GM18951 (cell line): Measurements from ENCODE around the gene ACOT12.

Experiments used
- POLR2A ChIP-seq: IDR thresholded peaks from 4 replicates; pipeline ENCODE4 v1.6.1; 2011; ENCODE audit warnings: mild to moderate bottlenecking; ENCODE audit not compliant: insufficient read length, insufficient read depth; ENCODE audit errors: extremely low read depth
- in situ Hi-C: fragments of 300-500 bp; cut with MboI; formaldehyde crosslinking; loops from one replicate; pipeline ENCODE4 v1.12.0; 2022; ENCODE audit warnings: low sequenced_read_pairs, mixed read lengths, inconsistent platforms; ENCODE audit not compliant: unreplicated experiment

Gene ACOT12

DNA sequence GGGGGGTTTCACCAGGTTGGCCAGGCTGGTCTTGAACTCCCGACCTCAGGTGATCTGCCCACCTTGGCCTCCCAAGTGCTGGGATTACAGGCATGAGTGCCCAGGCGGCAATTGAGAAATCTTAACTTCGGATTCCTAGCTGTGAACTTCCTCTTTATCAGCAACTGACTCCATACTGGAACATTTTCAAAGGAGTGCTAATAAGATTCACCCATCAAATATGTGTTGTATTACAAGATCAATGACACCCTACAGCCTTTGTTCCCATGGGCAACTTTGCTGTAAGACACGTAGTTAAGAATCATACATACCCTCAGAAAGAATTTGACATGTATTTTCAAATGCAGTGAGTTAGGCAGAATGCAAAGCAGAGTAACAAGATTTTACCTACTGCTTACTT, 23.1 kb upstream of the ACOT12 start:
- in situ Hi-C loops: no loop called here
- no peak for TF ChIP-seq POLR2A

GRCh38 chr5:81409896-81410295, 16.0 kb upstream of the ACOT12 start:
- no peak for TF ChIP-seq POLR2A
- in situ Hi-C loops: loop anchor here (10.0 kb wide), 1 partner anchor 565 kb away; the partner anchor contains the start of gene ATG10

- in situ Hi-C loops: loop anchor here (10.0 kb wide), 1 partner anchor 565 kb away; the partner anchor contains the start of gene ATG10
- TF ChIP-seq POLR2A: no peak
These were observed 15.4 kb upstream of the ACOT12 start for GRCh38 chr5:81409361-81409760.

DNA sequence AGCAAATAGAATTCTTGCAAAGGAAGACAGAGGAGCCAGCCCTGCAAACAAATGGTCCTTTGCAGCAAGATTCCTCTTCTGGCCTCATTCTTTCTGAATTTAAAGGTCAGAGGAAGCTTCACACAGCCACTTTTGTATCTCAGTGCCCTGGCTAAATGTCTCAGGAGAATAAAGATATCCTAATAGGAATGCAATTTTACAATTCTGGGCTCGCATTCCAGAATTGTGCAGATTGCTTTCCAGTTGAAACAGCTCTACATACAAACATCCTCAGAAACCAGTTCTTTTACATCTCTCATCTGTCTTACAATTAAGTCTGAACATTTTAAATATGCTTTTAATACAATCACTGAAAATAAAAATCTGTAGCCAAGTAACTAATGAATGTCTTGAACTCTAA, 14.6 kb upstream of the ACOT12 start:
- in situ Hi-C loops: loop anchor here (10.0 kb wide), 1 partner anchor 566 kb away; the partner anchor contains the start of gene ATG10
- TF ChIP-seq POLR2A: no peak

- in situ Hi-C loops: loop anchor here (10.0 kb wide), 1 partner anchor 567 kb away; the partner anchor contains the start of gene ATG10
These were observed 13.9 kb upstream of the ACOT12 start for GRCh38 chr5:81407811-81408210.

DNA sequence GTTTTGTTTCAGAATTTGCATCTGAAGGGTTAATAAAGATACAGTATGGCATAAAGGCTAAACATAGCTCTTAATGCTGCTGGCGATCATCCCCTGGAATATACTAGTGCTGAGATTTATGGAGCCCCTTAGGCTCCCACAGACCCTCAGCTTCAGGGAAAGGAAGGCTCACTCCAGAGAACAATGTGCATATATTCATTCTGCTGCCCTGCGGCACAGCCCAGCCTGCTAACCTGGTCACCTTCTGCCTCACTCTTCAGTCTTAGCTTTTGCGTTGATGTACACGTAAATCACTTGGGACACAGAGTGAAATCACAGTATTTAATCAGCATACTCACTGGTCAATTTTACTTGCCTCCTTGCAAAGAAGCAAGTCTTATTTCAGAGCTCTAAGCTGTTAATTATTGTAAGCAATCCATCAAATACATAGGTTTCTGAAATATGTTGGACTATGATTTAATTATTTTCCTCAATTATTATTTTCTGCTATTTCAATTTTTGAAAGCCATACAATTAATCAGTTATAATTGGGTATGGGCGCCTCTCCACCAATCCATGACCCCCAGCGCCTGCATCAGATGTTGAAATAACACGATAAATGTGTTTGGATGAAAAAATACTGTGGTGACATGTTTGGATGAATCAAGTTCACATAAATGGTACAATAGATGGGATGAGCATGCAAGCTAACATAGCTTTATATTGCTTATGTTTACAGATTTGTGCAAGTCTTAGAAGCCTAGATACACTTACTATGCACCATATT, 11.4 kb upstream of the ACOT12 start:
- TF ChIP-seq POLR2A: no peak
- in situ Hi-C loops: loop anchor here (10.0 kb wide), 1 partner anchor 569 kb away; the partner anchor contains the start of gene ATG10

GRCh38 chr5:81402192-81402930, 8.4 kb upstream of the ACOT12 start:
- in situ Hi-C loops: loop anchor here (10.0 kb wide), 1 partner anchor 572 kb away; the partner anchor contains the start of gene ATG10
- no peak for TF ChIP-seq POLR2A

DNA sequence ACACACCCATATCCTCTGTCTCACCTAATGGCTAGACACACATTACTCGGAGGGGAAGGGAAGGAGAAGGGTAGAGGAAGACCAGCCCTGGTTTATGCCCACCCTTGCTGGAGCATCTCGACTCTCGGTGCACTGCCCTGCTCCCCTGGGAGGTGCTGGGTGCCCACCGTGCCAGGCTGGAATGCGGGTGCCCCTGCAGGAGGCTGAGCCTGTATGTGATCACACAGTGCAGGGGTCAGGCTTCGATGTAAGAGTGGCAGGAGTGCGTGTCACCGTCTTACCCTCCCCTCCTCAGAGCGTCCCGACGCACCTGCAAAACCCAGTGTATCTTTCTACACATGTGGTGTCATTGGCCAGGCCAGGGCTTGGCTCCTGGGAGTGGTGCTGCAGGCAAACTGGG, 7.3 kb upstream of the ACOT12 start:
- in situ Hi-C loops: loop anchor here (10.0 kb wide), 1 partner anchor 574 kb away; the partner anchor contains the start of gene ATG10
- no peak for TF ChIP-seq POLR2A

- in situ Hi-C loops: loop anchor here (10.0 kb wide), 1 partner anchor 574 kb away; the partner anchor contains the start of gene ATG10
- TF ChIP-seq POLR2A: no peak
These were observed 6.4 kb upstream of the ACOT12 start for GRCh38 chr5:81400375-81400774.

DNA sequence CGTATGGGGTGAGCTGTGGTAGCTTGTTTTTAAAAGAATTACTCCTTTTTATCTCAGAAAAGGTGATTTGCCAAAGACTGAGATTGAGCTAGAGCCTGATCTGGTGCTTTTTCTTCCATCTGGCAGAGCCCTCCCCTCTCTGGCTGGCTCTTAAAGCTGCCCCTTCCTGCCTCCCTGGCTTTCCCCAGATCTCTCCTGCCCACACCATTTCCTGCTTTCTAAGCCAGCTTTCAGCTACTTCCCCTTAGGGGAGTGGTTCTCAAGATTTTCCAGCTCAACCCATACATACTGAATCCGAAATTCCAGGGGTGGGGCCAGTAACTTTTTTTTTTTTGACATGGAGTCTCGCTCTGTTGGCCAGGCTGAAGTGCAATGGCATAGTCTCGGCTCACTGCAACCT, 4.8 kb upstream of the ACOT12 start:
- no peak for TF ChIP-seq POLR2A
- in situ Hi-C loops: no loop called here

DNA sequence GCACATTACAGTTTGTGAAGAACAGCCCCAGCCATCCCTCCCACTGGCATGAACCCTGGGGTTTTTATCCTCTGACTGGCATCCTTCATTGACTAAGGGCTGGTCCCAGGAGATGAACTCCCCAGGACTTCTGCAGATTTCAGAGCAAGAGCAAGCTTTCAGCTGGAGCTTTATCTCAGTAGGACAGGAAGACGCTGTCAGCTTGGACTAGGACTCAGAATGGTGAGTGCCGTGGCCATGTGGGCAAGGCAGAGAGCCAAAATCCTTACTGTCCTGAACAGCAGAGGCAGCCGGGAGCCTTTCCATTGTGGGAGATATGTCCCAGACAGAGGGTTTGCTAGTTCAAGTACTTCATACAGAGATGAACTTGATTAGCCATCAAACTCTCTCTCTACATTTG, 3.2 kb upstream of the ACOT12 start:
- in situ Hi-C loops: no loop called here
- TF ChIP-seq POLR2A: no peak

DNA sequence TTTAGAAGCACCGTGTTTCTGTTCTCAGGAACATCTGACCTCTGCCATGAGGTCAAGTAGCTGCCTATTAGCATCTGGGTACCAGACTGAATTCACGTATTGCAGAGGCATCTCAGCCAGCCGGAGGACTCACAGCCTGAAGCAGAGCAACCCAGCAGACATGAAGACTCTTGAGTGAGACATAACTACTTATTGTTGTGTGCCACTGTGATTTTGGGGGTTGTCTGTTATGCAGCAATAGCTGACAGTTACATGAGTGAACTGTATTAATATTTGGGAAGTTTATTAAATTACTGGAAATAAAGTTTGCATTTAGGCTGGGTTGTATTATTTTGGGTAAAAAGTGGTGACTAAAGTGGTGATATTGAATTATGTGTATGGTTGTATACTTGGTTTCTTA, 1.3 kb upstream of the ACOT12 start:
- no peak for TF ChIP-seq POLR2A
- in situ Hi-C loops: no loop called here

GRCh38 chr5:81393430-81393782, 528 bp downstream of the ACOT12 start:
- in situ Hi-C loops: no loop called here
- no peak for TF ChIP-seq POLR2A

- in situ Hi-C loops: no loop called here
- no peak for TF ChIP-seq POLR2A
These were observed 4.9 kb downstream of the ACOT12 start for GRCh38 chr5:81389025-81389424.
